Osteocyte (in vitro differentiated cells): ENCODE measurements around the gene RSPH3. TPM values are rescaled to one million over a fixed set of nuclear protein-coding genes. Genes with fewer than 3 reads are reported as not detected.
"Not testable (repeated sequence)": the region's sequence is repeated elsewhere in the genome, so short reads cannot be mapped to it uniquely, and the experiment has no call there.

ENCODE experiments used
- DNase-seq: peaks from one replicate; pipeline ENCODE4 v3.0.0; 2021; ENCODE audit warnings: mixed read lengths; ENCODE audit not compliant: unreplicated experiment; ENCODE audit errors: extremely low spot score
- H3K27ac Mint-ChIP-seq: one replicate; pipeline ENCODE4 v1.8.0; 2021; ENCODE audit warnings: mild to moderate bottlenecking, mixed read lengths; ENCODE audit not compliant: unreplicated experiment
- H3K27me3 Mint-ChIP-seq: one replicate; pipeline ENCODE4 v1.8.0; 2021; ENCODE audit warnings: mixed read lengths; ENCODE audit not compliant: unreplicated experiment
- H3K36me3 Mint-ChIP-seq: one replicate; pipeline ENCODE4 v1.8.0; 2021; ENCODE audit warnings: mixed read lengths; ENCODE audit not compliant: unreplicated experiment
- H3K4me1 Mint-ChIP-seq: one replicate; pipeline ENCODE4 v1.8.0; 2021; ENCODE audit warnings: mixed read lengths; ENCODE audit not compliant: unreplicated experiment
- H3K4me3 Mint-ChIP-seq: one replicate; pipeline ENCODE4 v1.8.0; 2021; ENCODE audit warnings: mild to moderate bottlenecking, moderate library complexity, mixed read lengths; ENCODE audit not compliant: unreplicated experiment
- H3K9me3 Mint-ChIP-seq: one replicate; pipeline ENCODE4 v1.8.0; 2021; ENCODE audit warnings: mixed read lengths; ENCODE audit not compliant: unreplicated experiment
- CTCF ChIP-seq: fragments of 200-600 bp; sonication (generic); IDR thresholded peaks from 2 replicates; pipeline ENCODE4 v1.5.0; 2021; ENCODE audit warnings: antibody characterized with exemption, mild to moderate bottlenecking, moderate library complexity
- total RNA-seq: library from RNA; stranded (reverse); gene quantifications from 2 replicates; pipeline ENCODE4 v1.2.1, GENCODE V29; 2021

Gene RSPH3
- total RNA-seq, 1 donor from 2014 or later, result 7.1 TPM

- Mint-ChIP-seq H3K36me3 (no peaks in the 10 kb centered on the region), H3K9me3 (no peaks in the 10 kb centered on the region), H3K27ac (no peak overlapping the region), H3K27me3 (no peaks in the 10 kb centered on the region), H3K4me3 (no peak overlapping the region), H3K4me1 (no peaks in the 10 kb centered on the region)
- TF ChIP-seq CTCF, result no peak
- DNase-seq, result no peak
Observed at GRCh38 chr6:159012201-159012600, 12.2 kb upstream of the RSPH3 start.

- not testable (repeated sequence) for DNase-seq, H3K4me3 Mint-ChIP-seq, H3K4me1 Mint-ChIP-seq, H3K27ac Mint-ChIP-seq, H3K27me3 Mint-ChIP-seq, H3K36me3 Mint-ChIP-seq, H3K9me3 Mint-ChIP-seq
Observed at GRCh38 chr6:159010037-159010612, 10.1 kb upstream of the RSPH3 start.

GRCh38 chr6:159008656-159009288 lies 8.8 kb upstream of the RSPH3 start:
- no peaks in the 10 kb centered on the region for H3K9me3 Mint-ChIP-seq
- no peak for DNase-seq
- no peaks in the 10 kb centered on the region for H3K4me1 Mint-ChIP-seq
- no peak overlapping the region for H3K4me3 Mint-ChIP-seq
- H3K27ac Mint-ChIP-seq, result no peak overlapping the region
- H3K36me3 Mint-ChIP-seq, result no peaks in the 10 kb centered on the region
- no peaks in the 10 kb centered on the region for H3K27me3 Mint-ChIP-seq
- peak; percentile 46 for TF ChIP-seq CTCF

GRCh38 chr6:159007510-159007909 lies 7.5 kb upstream of the RSPH3 start:
- no peaks in the 10 kb centered on the region for H3K27me3 Mint-ChIP-seq
- no peak overlapping the region for H3K4me3 Mint-ChIP-seq
- H3K9me3 Mint-ChIP-seq, result no peaks in the 10 kb centered on the region
- no peak for DNase-seq
- TF ChIP-seq CTCF, result no peak
- H3K4me1 Mint-ChIP-seq, result no peaks in the 10 kb centered on the region
- H3K27ac Mint-ChIP-seq, result no peak overlapping the region
- H3K36me3 Mint-ChIP-seq, result no peaks in the 10 kb centered on the region

- no peaks in the 10 kb centered on the region for H3K9me3 Mint-ChIP-seq
- no peak for DNase-seq
- H3K4me1 Mint-ChIP-seq, result peaks cover 5% of the 10 kb centered on the region
- H3K27me3 Mint-ChIP-seq, result no peaks in the 10 kb centered on the region
- TF ChIP-seq CTCF, result no peak
- no peak overlapping the region for H3K27ac Mint-ChIP-seq
- no peak overlapping the region for H3K4me3 Mint-ChIP-seq
- H3K36me3 Mint-ChIP-seq, result no peaks in the 10 kb centered on the region
Observed at GRCh38 chr6:159005436-159005835, 5.4 kb upstream of the RSPH3 start.
